GM12878 (cell line): ENCODE results near the gene FKBP1B. TPM values are rescaled to one million over a fixed set of nuclear protein-coding genes. Genes with fewer than 3 reads are reported as not detected.

ENCODE experiments used
- ATAC-seq: fragments of 200-7000 bp; cut with Tn5 transposase; 3 replicates; pipeline ENCODE4 v1.9.1; 2020; ENCODE audit warnings: mild to moderate bottlenecking, moderate library complexity
- BruUV-seq: library from RNA; stranded (reverse); fragments of 400-500 nt; replicated peaks from 2 replicates; lab custom pipeline; 2021; lab: Mats Ljungman, UMichigan
- CTCF ChIA-PET: fragments of 300-600 bp; sonication (Branson Sonifier 250); formaldehyde crosslinking; extraction: SDS; loops from one replicate; lab custom pipeline; 2021; ENCODE audit warnings: inconsistent platforms; lab: Yijun Ruan, JAX
- POLR2A ChIA-PET: fragments of 350-600 bp; formaldehyde crosslinking; extraction: SDS; loops from one replicate; lab custom pipeline; 2021; ENCODE audit warnings: inconsistent platforms; lab: Charles Lee
- RAD21 ChIA-PET: fragments of 300-600 bp; sonication (Branson Sonifier 250); formaldehyde crosslinking; loops from one replicate; lab custom pipeline; 2023; ENCODE audit warnings: antibody characterized with exemption; ENCODE audit not compliant: unreplicated experiment; lab: Charles Lee
- SMC1A ChIA-PET: fragments of 300-600 bp; sonication (Branson Sonifier 250); formaldehyde crosslinking; loops from one replicate; lab custom pipeline; 2023; ENCODE audit not compliant: unreplicated experiment, uncharacterized antibody; lab: Charles Lee
- DNase-seq: peaks from one replicate; pipeline ENCODE4 v3.0.0-alpha.2; 2011; ENCODE audit warnings: low read depth, low spot score
- FAIRE-seq: peaks from 3 replicates; lab custom pipeline; 2011; peaks lifted over from hg19 to GRCh38; lab: Jason Lieb, UNC
- H2AFZ ChIP-seq: 2 replicates; pipeline ENCODE4 v1.6.0; 2011; ENCODE audit warnings: low read depth, low read length, control low read depth; ENCODE audit not compliant: control insufficient read depth
- H3K27ac ChIP-seq: 2 replicates; pipeline ENCODE4 v1.5.1; 2011; ENCODE audit warnings: control low read depth; ENCODE audit not compliant: control insufficient read depth, insufficient read depth
- H3K27me3 ChIP-seq, 2 experiments: replicated peaks in 1 of 2; 2 replicates each; pipeline versions ENCODE4 v1.6.0 to v1.6.1; 2011; ENCODE audit warnings: low read length in 1 of 2; ENCODE audit not compliant: control insufficient read depth in 2 of 2, insufficient read depth in 2 of 2
- H3K36me3 ChIP-seq, 2 experiments: 2 replicates each; pipeline ENCODE4 v1.5.1; 2011; ENCODE audit warnings: low read length in 1 of 2; ENCODE audit not compliant: control insufficient read depth in 2 of 2, insufficient read depth in 2 of 2
- H3K4me1 ChIP-seq: 2 replicates; pipeline ENCODE4 v1.6.1; 2011; ENCODE audit warnings: mild to moderate bottlenecking, low read length, moderate library complexity, mixed read lengths; ENCODE audit not compliant: control insufficient read depth, insufficient read depth
- H3K4me2 ChIP-seq: 2 replicates; pipeline ENCODE4 v1.6.0; 2011; ENCODE audit warnings: control low read depth; ENCODE audit not compliant: control insufficient read depth, insufficient read depth
- H3K4me3 ChIP-seq: fragments of 200-600 bp; sonication (generic); 2 replicates; pipeline ENCODE4 v1.5.1; 2016
- H3K79me2 ChIP-seq: 2 replicates; pipeline ENCODE4 v1.6.0; 2011; ENCODE audit warnings: low read length; ENCODE audit not compliant: control insufficient read depth, insufficient read depth
- H3K9ac ChIP-seq: 2 replicates; pipeline ENCODE4 v1.8.0; 2011; ENCODE audit warnings: low read length, control low read depth, mixed read lengths; ENCODE audit not compliant: control insufficient read depth, insufficient read depth
- H3K9me3 ChIP-seq: replicated peaks from 3 replicates; pipeline ENCODE4 v1.5.1; 2011; ENCODE audit warnings: mild to moderate bottlenecking, low read length; ENCODE audit not compliant: control insufficient read depth, insufficient read depth
- H4K20me1 ChIP-seq: 2 replicates; pipeline ENCODE4 v1.6.0; 2011; ENCODE audit not compliant: control insufficient read depth, insufficient read depth
- BCLAF1 ChIP-seq: fragments of 450-650 bp; IDR thresholded peaks from 2 replicates; pipeline ENCODE4 v1.6.1; 2017; ENCODE audit warnings: antibody characterized with exemption, mild to moderate bottlenecking, moderate library complexity
- CHD4 ChIP-seq: fragments of 200-600 bp; sonication (generic); IDR thresholded peaks from 2 replicates; pipeline ENCODE4 v1.6.1; 2016; ENCODE audit warnings: mild to moderate bottlenecking
- ETV6 ChIP-seq, 2 experiments: fragments of 450-650 bp in 1 of 2; IDR thresholded peaks in 1 of 2; conservative IDR thresholded peaks in 1 of 2; 2 replicates each; pipeline ENCODE4 v1.6.1; 2014; ENCODE audit warnings: antibody characterized with exemption in 1 of 2, borderline replicate concordance in 1 of 2, low read depth in 1 of 2, mild to moderate bottlenecking in 1 of 2, moderate library complexity in 1 of 2
- MTA3 ChIP-seq: IDR thresholded peaks from 2 replicates; pipeline ENCODE4 v1.6.1; 2012; ENCODE audit warnings: low read length, inconsistent platforms, borderline replicate concordance
- RELA ChIP-seq: fragments of 450-650 bp; IDR thresholded peaks from 2 replicates; pipeline ENCODE4 v1.8.0; 2014; ENCODE audit warnings: borderline replicate concordance; ENCODE audit not compliant: partially characterized antibody
- SPI1 ChIP-seq: IDR thresholded peaks from 2 replicates; pipeline ENCODE4 v1.6.1; 2011; ENCODE audit warnings: low read depth, mild to moderate bottlenecking, low read length, moderate library complexity, borderline replicate concordance; ENCODE audit not compliant: insufficient read depth
- SREBF2 ChIP-seq: IDR thresholded peaks from 2 replicates; pipeline ENCODE4 v1.6.1; 2012; ENCODE audit warnings: mild to moderate bottlenecking, low read length
- WGBS: methylation state at CpG from one replicate; pipeline ENCODE4 v1.1.6; 2016; ENCODE audit warnings: low lambda C conversion rate; ENCODE audit not compliant: insufficient replicate concordance, insufficient coverage; ENCODE audit errors: missing lambda C conversion rate; 5-methylcytosine and 5-hydroxymethylcytosine counted together
- in situ Hi-C: fragments of 300-500 bp; cut with MboI; formaldehyde crosslinking; loops from 9 replicates; pipeline ENCODE4 v1.14.3; 2018; ENCODE audit warnings: mixed read lengths
- intact Hi-C: fragments of 100-400 bp; cut with micrococcal nuclease; formaldehyde crosslinking; loops from one replicate; pipeline ENCODE4 v1.14.2; 2022; ENCODE audit not compliant: unreplicated experiment
- polyA plus RNA-seq, 11 experiments: library from polyadenylated mRNA; depleted of rRNA in 4 of 11; unstranded in 6 of 11; stranded (reverse) in 5 of 11; fragments of >200 nt; fragmentation: Nextera tagmentation in 4 of 11; fragmentation: Illumina TruSeq in 1 of 11; extraction: Ambion mirVana in 4 of 11; extraction: Trizol in 1 of 11; gene quantifications; 1 replicate in 1 of 11; 2 replicates in 10 of 11; pipeline versions ENCODE4 v1.2.1 to v1.2.3, GENCODE V29; 2011 to 2016; ENCODE audit warnings: inconsistent platforms in 2 of 11, missing spikeins in 2 of 11, low read depth in 1 of 11
- total RNA-seq, 4 experiments: library from RNA; depleted of rRNA in 3 of 4; stranded (reverse); fragments of >200 nt in 3 of 4; fragmentation: Illumina TruSeq in 1 of 4; extraction: Trizol in 1 of 4; gene quantifications; 2 replicates each; pipeline versions ENCODE4 v1.2.1 to v1.2.3, GENCODE V29; 2013 to 2021
- TF ChIP-seq, protein P1 (sequence below): fragments of 450-650 bp; IDR thresholded peaks from 2 replicates; pipeline ENCODE4 v1.6.1; 2014; ENCODE audit warnings: mild to moderate bottlenecking
- TF ChIP-seq, protein P2 (sequence below): IDR thresholded peaks from 2 replicates; pipeline ENCODE4 v1.6.1; 2012; ENCODE audit warnings: low read depth, low read length, improper control_type of control experiment

The FKBP1B gene
- total and polyA plus RNA-seq, 10 of the 15 experiments (the other 5 are each of a cell fraction or from before 2014, with no cell fraction given), result 0.18 to 0.53 (median 0.24) TPM

DNA sequence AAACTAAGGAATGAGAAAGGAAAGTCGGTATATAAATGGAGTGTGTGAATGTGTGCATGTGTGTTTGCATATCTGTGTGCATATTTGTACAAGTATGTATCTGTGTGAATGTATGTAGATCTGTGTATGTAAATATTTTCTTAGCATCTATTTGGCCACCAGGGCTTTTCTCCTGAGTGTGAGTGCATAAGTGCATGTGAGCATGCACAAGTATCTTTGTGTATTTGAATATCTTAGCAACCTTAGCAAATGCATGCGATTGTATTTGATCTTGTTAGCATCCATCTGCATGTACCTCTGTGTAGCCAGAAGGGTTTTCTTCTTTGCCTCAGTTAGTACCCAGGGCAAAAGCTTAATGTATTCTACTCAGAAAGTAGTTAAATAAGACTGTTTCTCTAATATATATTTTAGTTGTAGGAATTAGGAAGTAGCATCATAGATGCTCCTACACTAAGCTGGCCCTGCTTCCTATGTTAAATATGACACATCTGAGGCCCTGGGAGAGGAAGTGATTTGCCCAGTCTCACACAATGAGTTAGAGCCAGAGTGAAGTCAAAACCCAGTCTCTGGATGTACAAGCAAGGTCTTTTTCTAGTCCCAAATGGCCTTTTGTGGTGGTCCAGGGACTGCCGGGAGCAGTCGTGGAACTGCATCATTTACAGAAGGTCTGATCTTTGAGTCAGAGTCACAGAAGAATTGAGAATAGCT lies 9.2 kb downstream of the FKBP1B start:
- ChIA-PET POLR2A (no interaction called here), SMC1A (interaction anchor here (0.7 to 3.3 kb wide), 2 partner anchors 132 to 340 kb away, joined by 3 to 15 read pairs; partner anchors contain the start of gene ATAD2B), RAD21 (interaction anchor here (1.2 to 1.5 kb wide), 2 partner anchors 12 to 235 kb away, joined by 4 to 6 read pairs; partner anchors contain the start of gene WDCP), CTCF (interaction anchor here (1.9 to 4.4 kb wide), 3 partner anchors 10 to 233 kb away, joined by 7 to 52 read pairs (median 26); partner anchors contain the start of genes ATAD2B and FKBP1B)
- Histone ChIP-seq H3K9me3 (no peaks in the 10 kb centered on the region), H3K27me3 (no peaks in the 10 kb centered on the region), H3K4me1 (peaks cover 4% of the 10 kb centered on the region; the same call in 1 of the 2 replicates), H3K9ac (no peak overlapping the region), H3K4me3 (no peak overlapping the region), H4K20me1 (no peaks in the 10 kb centered on the region), H3K79me2 (no peaks in the 10 kb centered on the region), H3K36me3 (no peaks in the 10 kb centered on the region), H3K27ac (no peak overlapping the region), H2AFZ (no peak overlapping the region), H3K4me2 (no peak overlapping the region)
- DNase-seq (no peak), FAIRE-seq (no peak), ATAC-seq (peak; percentile 43)
- intact Hi-C loops (no loop called here), in situ Hi-C loops (no loop called here)
- TF ChIP-seq, protein P1, sequence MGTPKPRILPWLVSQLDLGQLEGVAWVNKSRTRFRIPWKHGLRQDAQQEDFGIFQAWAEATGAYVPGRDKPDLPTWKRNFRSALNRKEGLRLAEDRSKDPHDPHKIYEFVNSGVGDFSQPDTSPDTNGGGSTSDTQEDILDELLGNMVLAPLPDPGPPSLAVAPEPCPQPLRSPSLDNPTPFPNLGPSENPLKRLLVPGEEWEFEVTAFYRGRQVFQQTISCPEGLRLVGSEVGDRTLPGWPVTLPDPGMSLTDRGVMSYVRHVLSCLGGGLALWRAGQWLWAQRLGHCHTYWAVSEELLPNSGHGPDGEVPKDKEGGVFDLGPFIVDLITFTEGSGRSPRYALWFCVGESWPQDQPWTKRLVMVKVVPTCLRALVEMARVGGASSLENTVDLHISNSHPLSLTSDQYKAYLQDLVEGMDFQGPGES, result no peak
- peak; percentile 48; the same call in 1 of the 2 replicates for TF ChIP-seq SPI1
- WGBS, result 15% methylated on average over 4 of the region's 4 CpGs
- no TSS peak for BruUV-seq

DNA sequence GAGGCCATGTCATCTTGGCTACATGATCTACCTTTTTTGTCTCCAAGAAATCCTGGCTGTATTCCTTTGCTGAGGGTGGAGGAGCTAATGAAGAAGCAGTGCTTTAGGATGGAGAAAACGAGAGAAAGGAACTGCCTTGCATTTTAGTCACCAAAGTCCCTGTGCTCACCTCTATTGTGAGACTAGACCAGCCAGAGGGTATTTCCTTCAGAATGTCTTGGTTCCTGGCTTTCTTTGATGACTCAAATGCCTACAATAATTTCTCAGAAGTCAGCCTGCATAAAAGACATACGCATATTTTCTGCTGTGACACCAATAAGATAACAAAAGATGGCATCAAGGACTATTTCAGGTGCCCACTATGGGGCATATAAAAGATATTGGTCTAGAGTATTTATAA lies 15.8 kb downstream of the FKBP1B start:
- intact Hi-C loops, result no loop called here
- Histone ChIP-seq H4K20me1 (no peaks in the 10 kb centered on the region), H3K27ac (no peak overlapping the region), H3K4me3 (no peak overlapping the region), H3K4me2 (no peak overlapping the region), H3K4me1 (peaks cover 4% of the 10 kb centered on the region), H3K9me3 (no peaks in the 10 kb centered on the region), H2AFZ (no peak overlapping the region), H3K9ac (no peak overlapping the region), H3K79me2 (no peaks in the 10 kb centered on the region), H3K36me3 (peaks cover 0 to 10% of the 10 kb centered on the region in 2 experiments; a peak in 1 of 4 replicates), H3K27me3 (no peaks in the 10 kb centered on the region)
- no peak for FAIRE-seq
- SMC1A ChIA-PET, result interaction anchor here (0.9 to 1.9 kb wide), 2 partner anchors 10 to 233 kb away, joined by 3 read pairs; no protein-coding TSS in a partner anchor
- 24% methylated on average over 2 of the region's 2 CpGs for WGBS
- in situ Hi-C loops, result no loop called here
- CTCF ChIA-PET, result interaction anchor here (0.7 to 3.5 kb wide), 2 partner anchors 10 to 241 kb away, joined by 4 to 25 read pairs; no protein-coding TSS in a partner anchor
- POLR2A ChIA-PET, result interaction anchor here (1.2 kb wide), 1 partner anchor 18 kb away, joined by 3 read pairs; the partner anchor contains the start of gene WDCP
- no peak for ATAC-seq
- RAD21 ChIA-PET, result interaction anchor here (1.9 kb wide), 1 partner anchor 240 kb away, joined by 4 read pairs; no protein-coding TSS in a partner anchor
- DNase-seq, result no peak
- no TSS peak for BruUV-seq
- TF ChIP-seq, protein P2, sequence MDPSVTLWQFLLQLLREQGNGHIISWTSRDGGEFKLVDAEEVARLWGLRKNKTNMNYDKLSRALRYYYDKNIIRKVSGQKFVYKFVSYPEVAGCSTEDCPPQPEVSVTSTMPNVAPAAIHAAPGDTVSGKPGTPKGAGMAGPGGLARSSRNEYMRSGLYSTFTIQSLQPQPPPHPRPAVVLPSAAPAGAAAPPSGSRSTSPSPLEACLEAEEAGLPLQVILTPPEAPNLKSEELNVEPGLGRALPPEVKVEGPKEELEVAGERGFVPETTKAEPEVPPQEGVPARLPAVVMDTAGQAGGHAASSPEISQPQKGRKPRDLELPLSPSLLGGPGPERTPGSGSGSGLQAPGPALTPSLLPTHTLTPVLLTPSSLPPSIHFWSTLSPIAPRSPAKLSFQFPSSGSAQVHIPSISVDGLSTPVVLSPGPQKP, result no peak
- TF ChIP-seq RELA (no peak), MTA3 (no peak), BCLAF1 (no peak), SREBF2 (no peak), ETV6 (conservative IDR thresholded peaks at IDR 0.05 in 1 of 2, IDR thresholded peaks at IDR 0.05 in 1 of 2; ENCODE audit: borderline replicate concordance in 1 of 2, low read depth in 1 of 2) (no peak), CHD4 (no peak)
